Embryonic facial prominence (tissue), 1 donor: ENCODE data around the gene ANP32B.
"Not testable (repeated sequence)": the region's sequence is repeated elsewhere in the genome, so short reads cannot be mapped to it uniquely, and the experiment has no call there.

Experiments used
- DNase-seq: peaks from one replicate; pipeline ENCODE4 v3.0.0-alpha.2; 2016; ENCODE audit errors: extremely low spot score

The ANP32B gene

GRCh38 chr9:97963232-97963631 lies 19.9 kb upstream of the ANP32B start:
- no peak for DNase-seq

- no peak for DNase-seq
These were observed 18.2 kb upstream of the ANP32B start for GRCh38 chr9:97964901-97965300.

DNA sequence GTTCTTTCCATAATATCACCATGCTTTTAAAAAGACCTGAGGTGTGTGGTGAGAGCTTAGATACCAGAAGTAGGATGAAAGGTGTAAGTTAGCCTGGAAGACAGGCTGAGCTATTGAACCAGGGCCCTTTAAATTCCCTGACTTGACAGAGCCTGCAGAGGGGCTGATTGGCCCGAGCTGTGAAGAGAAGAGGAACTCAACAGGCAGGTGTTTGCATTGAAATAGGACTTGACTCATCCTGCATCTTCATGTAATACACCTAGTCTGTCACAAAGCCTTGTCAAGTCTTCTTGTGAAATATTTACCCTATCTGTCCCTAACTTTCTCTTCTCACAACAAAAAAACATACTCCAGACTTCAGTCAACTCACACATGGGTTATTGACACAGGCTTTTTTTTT lies 16.6 kb upstream of the ANP32B start:
- no peak for DNase-seq

- DNase-seq: no peak
These were observed 14.1 kb upstream of the ANP32B start for GRCh38 chr9:97969014-97969413.

DNA sequence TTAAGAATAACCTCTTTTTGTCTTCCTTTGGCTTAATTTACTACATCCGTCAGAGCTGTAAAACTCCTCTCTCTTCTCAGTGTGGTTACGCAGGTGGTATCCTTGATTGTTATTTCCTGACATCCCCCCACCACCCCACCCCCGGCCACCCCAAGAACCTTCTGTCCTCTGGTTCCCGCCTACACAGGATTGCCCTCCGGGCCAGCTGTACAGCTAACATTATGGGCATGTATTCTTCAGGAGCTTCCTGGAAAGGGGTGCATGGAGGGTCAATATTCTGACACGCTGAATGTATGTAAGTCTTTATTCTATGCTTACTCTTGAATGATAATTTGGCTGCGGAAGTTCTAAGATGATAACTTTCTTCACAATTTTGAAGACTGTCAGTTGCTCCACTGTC lies 13.0 kb upstream of the ANP32B start:
- no peak for DNase-seq

DNA sequence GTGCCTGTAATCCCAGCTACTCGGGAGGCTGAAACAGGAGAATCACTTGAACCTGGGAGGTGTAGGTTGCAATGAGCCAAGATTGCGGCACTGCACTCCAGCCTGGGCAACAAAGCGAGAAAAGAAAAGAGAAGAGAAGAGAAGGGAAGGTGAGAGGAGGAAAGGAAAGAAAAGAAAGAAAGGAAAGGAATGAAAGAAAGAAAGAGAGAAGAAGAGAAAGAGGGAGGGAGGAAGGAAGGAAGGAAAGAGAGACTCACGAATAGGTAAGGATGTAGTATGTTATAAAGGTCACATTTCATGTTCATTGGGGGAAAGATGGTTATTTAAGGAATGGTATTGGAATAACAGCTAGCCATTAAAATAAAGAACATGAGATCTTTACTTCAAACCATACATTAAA lies 10.4 kb upstream of the ANP32B start:
- DNase-seq: no peak

DNA sequence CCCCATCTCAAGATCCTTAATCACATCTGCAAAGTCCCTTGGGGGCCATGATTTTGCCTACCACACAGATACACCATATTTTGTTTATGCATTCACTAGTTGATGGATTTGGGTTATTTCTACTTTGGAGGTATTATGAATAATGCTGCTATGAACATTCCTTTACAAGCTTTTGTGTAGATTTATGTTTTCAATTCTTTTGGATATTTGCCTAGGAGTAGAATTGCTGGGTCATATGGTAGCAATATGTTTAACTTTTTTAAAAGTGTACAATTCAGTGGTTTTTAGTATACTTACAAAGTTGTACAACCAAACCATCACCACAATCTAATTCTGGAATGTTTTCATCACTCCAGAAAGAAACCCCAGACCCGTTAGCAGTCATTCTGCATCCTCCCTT lies 7.8 kb upstream of the ANP32B start:
- no peak for DNase-seq

- DNase-seq: not testable (repeated sequence)
These were observed 6.5 kb upstream of the ANP32B start for GRCh38 chr9:97976633-97977032.

DNA sequence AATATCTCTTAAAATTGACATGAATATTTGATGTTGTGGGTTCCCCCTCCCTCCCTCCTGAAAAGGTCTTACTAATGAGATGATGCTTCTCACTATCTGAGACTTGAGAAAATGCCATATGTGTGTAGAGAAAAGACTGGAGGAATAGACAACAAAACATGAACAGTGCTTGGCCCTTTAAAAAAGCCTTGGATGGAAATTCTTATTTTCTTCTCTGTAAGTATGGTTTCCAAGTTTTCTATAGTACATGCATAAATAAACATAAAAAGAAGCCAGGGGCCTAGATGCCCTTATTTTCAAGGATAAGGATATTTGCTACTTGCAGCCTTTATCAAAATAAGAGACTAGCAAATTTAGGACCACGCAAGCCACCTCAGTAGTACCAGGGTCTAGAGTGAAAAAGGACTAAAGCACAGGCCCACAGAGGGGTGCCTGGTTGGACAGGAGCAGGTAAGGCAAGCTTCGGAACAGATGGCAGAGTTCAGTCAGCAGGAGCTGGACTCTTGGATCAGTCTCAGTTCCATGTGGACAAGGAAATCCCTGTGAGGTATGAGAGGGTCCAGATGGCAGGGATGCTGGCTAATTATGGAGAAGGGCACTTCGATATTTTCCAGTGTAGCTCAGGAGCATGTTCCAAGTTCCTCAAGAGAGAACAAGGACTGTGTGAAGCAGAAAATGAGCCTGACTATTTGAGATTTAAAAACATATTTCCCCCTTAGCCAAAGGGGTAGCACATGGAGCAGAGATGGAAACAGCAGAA lies 4.6 kb upstream of the ANP32B start:
- no peak for DNase-seq

GRCh38 chr9:97979788-97980478 lies 3.2 kb upstream of the ANP32B start:
- no peak for DNase-seq

- no peak for DNase-seq
These were observed 2.7 kb upstream of the ANP32B start for GRCh38 chr9:97980479-97980803.

- DNase-seq: no peak
These were observed 2.0 kb upstream of the ANP32B start for GRCh38 chr9:97980918-97981845.

- DNase-seq: no peak
These were observed 1.1 kb upstream of the ANP32B start for GRCh38 chr9:97981846-97982682.

GRCh38 chr9:97983589-97984187 lies 547 bp downstream of the ANP32B start:
- no peak for DNase-seq

- peak; percentile 66 for DNase-seq
These were observed 1.3 kb downstream of the ANP32B start for GRCh38 chr9:97984188-97985057.

DNA sequence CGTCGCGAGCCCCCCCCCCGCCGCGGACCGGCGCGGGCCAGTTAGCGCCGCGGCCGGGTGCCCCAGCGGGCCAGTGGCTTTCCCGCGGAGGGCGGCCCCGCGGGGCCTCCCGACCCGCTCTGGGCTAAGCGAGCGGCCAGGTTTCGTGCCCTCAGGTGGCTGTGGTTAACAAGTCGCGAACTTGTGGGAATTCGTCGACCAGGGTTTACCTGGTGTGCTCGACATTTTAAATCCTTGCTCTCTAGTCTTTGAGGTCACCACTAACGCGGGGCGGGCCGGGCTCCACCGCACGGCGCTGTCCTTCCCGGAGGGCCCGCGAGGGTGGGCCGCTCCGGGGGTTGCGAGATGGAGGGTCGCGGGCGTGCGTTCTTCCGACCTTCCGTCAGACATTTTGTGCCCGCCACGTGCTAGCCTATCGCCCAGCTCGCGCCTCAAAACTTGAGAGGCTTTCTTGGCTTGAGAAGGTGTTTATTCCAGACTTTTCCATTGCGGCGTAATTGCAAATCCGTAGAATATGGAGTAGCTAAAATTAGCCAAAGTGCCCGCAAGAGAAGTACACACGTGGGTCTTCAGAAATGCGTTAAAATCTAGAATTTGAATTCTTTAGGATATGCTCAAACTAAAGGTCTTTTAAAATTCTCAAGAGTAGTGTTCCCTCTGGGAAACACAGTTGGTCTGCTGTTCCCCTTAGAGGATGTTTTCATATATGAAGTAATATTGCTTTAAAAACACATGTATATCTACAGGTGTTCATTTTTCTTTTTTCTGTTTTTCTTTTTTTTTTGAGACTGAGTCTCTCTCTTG lies 2.1 kb downstream of the ANP32B start:
- DNase-seq: no peak

DNA sequence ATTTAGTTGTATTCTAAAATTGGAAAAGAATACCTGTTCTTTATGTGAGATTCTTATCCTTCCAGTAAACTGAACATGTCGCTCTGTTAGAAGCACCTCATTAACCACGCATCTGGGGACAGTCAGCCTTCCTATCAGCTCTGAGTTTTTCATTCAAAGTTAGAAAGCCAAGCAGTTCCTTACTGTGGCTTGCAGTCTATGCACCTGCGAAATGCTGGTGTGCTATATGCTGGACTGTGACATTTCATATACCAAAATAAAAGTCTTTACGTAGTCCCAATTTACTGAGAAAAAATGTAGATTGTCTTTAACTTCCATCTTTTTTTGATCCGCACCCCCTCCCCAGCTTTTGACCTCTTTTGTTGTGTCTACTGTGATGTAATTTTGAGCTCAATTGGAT lies 4.3 kb downstream of the ANP32B start:
- DNase-seq: no peak

GRCh38 chr9:97990259-97990658 lies 7.1 kb downstream of the ANP32B start:
- no peak for DNase-seq

DNA sequence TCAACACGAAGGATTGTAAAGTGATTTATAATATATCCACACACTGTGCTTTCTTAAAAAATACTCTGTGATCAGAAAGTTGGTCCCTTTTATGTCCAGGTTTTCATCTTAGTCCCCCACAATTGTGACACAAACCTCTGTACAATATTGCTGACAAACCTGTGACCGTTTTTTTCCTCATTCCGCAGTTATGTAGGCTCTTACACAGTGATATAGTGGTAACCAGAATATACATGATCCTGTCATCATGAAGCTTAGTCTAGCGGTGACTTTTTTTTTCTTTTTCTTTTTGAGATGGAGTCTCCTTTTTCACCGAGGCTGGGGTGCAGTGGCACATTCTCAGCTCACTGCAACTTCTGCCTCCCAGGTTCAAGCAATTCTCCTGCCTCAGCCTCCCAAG lies 8.7 kb downstream of the ANP32B start:
- no peak for DNase-seq
